ENCODE measurements around the gene MYB. TPM values are rescaled to one million over a fixed set of nuclear protein-coding genes. Genes with fewer than 3 reads are reported as not detected.

Gene MYB
- total and polyA plus RNA-seq, 2 of the 8 experiments (the other 6 are each of a cell fraction or from before 2014, with no cell fraction given), result 4.0 to 7.6 TPM

- TF ChIP-seq, protein P1, sequence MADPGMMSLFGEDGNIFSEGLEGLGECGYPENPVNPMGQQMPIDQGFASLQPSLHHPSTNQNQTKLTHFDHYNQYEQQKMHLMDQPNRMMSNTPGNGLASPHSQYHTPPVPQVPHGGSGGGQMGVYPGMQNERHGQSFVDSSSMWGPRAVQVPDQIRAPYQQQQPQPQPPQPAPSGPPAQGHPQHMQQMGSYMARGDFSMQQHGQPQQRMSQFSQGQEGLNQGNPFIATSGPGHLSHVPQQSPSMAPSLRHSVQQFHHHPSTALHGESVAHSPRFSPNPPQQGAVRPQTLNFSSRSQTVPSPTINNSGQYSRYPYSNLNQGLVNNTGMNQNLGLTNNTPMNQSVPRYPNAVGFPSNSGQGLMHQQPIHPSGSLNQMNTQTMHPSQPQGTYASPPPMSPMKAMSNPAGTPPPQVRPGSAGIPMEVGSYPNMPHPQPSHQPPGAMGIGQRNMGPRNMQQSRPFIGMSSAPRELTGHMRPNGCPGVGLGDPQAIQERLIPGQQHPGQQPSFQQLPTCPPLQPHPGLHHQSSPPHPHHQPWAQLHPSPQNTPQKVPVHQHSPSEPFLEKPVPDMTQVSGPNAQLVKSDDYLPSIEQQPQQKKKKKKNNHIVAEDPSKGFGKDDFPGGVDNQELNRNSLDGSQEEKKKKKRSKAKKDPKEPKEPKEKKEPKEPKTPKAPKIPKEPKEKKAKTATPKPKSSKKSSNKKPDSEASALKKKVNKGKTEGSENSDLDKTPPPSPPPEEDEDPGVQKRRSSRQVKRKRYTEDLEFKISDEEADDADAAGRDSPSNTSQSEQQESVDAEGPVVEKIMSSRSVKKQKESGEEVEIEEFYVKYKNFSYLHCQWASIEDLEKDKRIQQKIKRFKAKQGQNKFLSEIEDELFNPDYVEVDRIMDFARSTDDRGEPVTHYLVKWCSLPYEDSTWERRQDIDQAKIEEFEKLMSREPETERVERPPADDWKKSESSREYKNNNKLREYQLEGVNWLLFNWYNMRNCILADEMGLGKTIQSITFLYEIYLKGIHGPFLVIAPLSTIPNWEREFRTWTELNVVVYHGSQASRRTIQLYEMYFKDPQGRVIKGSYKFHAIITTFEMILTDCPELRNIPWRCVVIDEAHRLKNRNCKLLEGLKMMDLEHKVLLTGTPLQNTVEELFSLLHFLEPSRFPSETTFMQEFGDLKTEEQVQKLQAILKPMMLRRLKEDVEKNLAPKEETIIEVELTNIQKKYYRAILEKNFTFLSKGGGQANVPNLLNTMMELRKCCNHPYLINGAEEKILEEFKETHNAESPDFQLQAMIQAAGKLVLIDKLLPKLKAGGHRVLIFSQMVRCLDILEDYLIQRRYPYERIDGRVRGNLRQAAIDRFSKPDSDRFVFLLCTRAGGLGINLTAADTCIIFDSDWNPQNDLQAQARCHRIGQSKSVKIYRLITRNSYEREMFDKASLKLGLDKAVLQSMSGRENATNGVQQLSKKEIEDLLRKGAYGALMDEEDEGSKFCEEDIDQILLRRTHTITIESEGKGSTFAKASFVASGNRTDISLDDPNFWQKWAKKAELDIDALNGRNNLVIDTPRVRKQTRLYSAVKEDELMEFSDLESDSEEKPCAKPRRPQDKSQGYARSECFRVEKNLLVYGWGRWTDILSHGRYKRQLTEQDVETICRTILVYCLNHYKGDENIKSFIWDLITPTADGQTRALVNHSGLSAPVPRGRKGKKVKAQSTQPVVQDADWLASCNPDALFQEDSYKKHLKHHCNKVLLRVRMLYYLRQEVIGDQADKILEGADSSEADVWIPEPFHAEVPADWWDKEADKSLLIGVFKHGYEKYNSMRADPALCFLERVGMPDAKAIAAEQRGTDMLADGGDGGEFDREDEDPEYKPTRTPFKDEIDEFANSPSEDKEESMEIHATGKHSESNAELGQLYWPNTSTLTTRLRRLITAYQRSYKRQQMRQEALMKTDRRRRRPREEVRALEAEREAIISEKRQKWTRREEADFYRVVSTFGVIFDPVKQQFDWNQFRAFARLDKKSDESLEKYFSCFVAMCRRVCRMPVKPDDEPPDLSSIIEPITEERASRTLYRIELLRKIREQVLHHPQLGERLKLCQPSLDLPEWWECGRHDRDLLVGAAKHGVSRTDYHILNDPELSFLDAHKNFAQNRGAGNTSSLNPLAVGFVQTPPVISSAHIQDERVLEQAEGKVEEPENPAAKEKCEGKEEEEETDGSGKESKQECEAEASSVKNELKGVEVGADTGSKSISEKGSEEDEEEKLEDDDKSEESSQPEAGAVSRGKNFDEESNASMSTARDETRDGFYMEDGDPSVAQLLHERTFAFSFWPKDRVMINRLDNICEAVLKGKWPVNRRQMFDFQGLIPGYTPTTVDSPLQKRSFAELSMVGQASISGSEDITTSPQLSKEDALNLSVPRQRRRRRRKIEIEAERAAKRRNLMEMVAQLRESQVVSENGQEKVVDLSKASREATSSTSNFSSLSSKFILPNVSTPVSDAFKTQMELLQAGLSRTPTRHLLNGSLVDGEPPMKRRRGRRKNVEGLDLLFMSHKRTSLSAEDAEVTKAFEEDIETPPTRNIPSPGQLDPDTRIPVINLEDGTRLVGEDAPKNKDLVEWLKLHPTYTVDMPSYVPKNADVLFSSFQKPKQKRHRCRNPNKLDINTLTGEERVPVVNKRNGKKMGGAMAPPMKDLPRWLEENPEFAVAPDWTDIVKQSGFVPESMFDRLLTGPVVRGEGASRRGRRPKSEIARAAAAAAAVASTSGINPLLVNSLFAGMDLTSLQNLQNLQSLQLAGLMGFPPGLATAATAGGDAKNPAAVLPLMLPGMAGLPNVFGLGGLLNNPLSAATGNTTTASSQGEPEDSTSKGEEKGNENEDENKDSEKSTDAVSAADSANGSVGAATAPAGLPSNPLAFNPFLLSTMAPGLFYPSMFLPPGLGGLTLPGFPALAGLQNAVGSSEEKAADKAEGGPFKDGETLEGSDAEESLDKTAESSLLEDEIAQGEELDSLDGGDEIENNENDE (IDR thresholded peaks at IDR 0.05; ENCODE audit: insufficient replicate concordance, low read length), result no peak
- TF ChIP-seq ATF3 (IDR thresholded peaks at IDR 0.05; ENCODE audit: insufficient read depth, low read depth, low read length) (no peak), BCL11A (IDR thresholded peaks at IDR 0.05; ENCODE audit: low read depth in 2 of 2, low read length in 2 of 2) (no peak), ASH2L (IDR thresholded peaks at IDR 0.05; ENCODE audit: low read length) (no peak), TEAD4 (IDR thresholded peaks at IDR 0.05; ENCODE audit: low read depth, low read length) (no peak), SP1 (IDR thresholded peaks at IDR 0.05; ENCODE audit: low read depth, low read length) (no peak), KDM1A (IDR thresholded peaks at IDR 0.05; ENCODE audit: borderline replicate concordance, low read length) (no peak), PHF8 (conservative IDR thresholded peaks at IDR 0.05; ENCODE audit: low read depth, low read length) (no peak), CHD2 (IDR thresholded peaks at IDR 0.05; ENCODE audit: low read length) (no peak)
Observed at GRCh38 chr6:135183002-135183531, 2.0 kb downstream of the MYB start (continued).

All from H1 (cell line).